H9 (cell line): ENCODE data around the gene ALDH1B1. TPM values are rescaled to one million over a fixed set of nuclear protein-coding genes. Genes with fewer than 3 reads are reported as not detected.

Experiments used
- DNase-seq: peaks from one replicate; pipeline ENCODE4 v3.0.0-alpha.2; 2017
- H2AFZ ChIP-seq: one replicate; pipeline ENCODE4 v1.6.1; 2013; ENCODE audit warnings: mild to moderate bottlenecking, low read length, control low read depth, moderate library complexity
- H2AK5ac ChIP-seq: 2 replicates; pipeline ENCODE4 v1.6.1; 2013; ENCODE audit warnings: low read length, control low read depth, mixed read lengths; ENCODE audit not compliant: insufficient read length
- H2BK120ac ChIP-seq: one replicate; pipeline ENCODE4 v1.6.1; 2013; ENCODE audit warnings: low read depth, mild to moderate bottlenecking, low read length, control low read depth, inconsistent platforms; ENCODE audit not compliant: poor library complexity, severe bottlenecking
- H2BK12ac ChIP-seq: 2 replicates; pipeline ENCODE4 v1.6.1; 2013; ENCODE audit warnings: low read length, control low read depth, mixed read lengths, low read depth; ENCODE audit not compliant: insufficient read length
- H2BK15ac ChIP-seq: 2 replicates; pipeline ENCODE4 v1.6.1; 2013; ENCODE audit warnings: low read depth, low read length, control low read depth
- H2BK20ac ChIP-seq: one replicate; pipeline ENCODE4 v1.6.1; 2013; ENCODE audit warnings: low read depth, mild to moderate bottlenecking, low read length, control low read depth, inconsistent platforms; ENCODE audit not compliant: poor library complexity, severe bottlenecking
- H2BK5ac ChIP-seq: 2 replicates; pipeline ENCODE4 v1.6.1; 2013; ENCODE audit warnings: low read length, control low read depth, mixed read lengths; ENCODE audit not compliant: insufficient read length
- H3K14ac ChIP-seq: 2 replicates; pipeline ENCODE4 v1.6.1; 2013; ENCODE audit warnings: low read length, control low read depth; ENCODE audit not compliant: insufficient read depth
- H3K18ac ChIP-seq: 2 replicates; pipeline ENCODE4 v1.6.1; 2013; ENCODE audit warnings: low read depth, mild to moderate bottlenecking, mixed read lengths, low read length, control low read depth; ENCODE audit not compliant: insufficient read length
- H3K23ac ChIP-seq: 2 replicates; pipeline ENCODE4 v1.6.1; 2013; ENCODE audit warnings: low read length, control low read depth, mixed read lengths, low read depth; ENCODE audit not compliant: insufficient read length
- H3K23me2 ChIP-seq: 2 replicates; pipeline ENCODE4 v1.6.1; 2013; ENCODE audit warnings: low read depth, mild to moderate bottlenecking, mixed read lengths, low read length, control low read depth; ENCODE audit not compliant: insufficient read length, poor library complexity, severe bottlenecking
- H3K27ac ChIP-seq: 2 replicates; pipeline ENCODE4 v1.5.1; 2013; ENCODE audit warnings: low read length, control low read depth, mixed read lengths, low read depth; ENCODE audit not compliant: insufficient read length
- H3K27me3 ChIP-seq: 2 replicates; pipeline ENCODE4 v1.6.1; 2013; ENCODE audit warnings: low read length, control low read depth, inconsistent platforms; ENCODE audit not compliant: insufficient read depth
- H3K4ac ChIP-seq: 2 replicates; pipeline ENCODE4 v1.6.1; 2013; ENCODE audit warnings: low read depth, mild to moderate bottlenecking, control low read depth, inconsistent platforms, low read length, moderate library complexity
- H3K4me1 ChIP-seq: 2 replicates; pipeline ENCODE4 v1.6.1; 2013; ENCODE audit warnings: low read length, control low read depth, inconsistent platforms; ENCODE audit not compliant: insufficient read depth
- H3K4me2 ChIP-seq: 2 replicates; pipeline ENCODE4 v1.6.1; 2013; ENCODE audit warnings: low read length, control low read depth, mixed read lengths; ENCODE audit not compliant: insufficient read length, insufficient read depth
- H3K56ac ChIP-seq: 2 replicates; pipeline ENCODE4 v1.6.1; 2013; ENCODE audit warnings: low read depth, mild to moderate bottlenecking, mixed read lengths, low read length, control low read depth; ENCODE audit not compliant: insufficient read length
- H3K79me1 ChIP-seq: 2 replicates; pipeline ENCODE4 v1.6.1; 2013; ENCODE audit warnings: low read depth, mild to moderate bottlenecking, moderate library complexity, low read length, control low read depth, inconsistent platforms; ENCODE audit not compliant: insufficient read depth, poor library complexity, severe bottlenecking
- H3K79me2 ChIP-seq: 2 replicates; pipeline ENCODE4 v1.6.1; 2013; ENCODE audit warnings: low read length, control low read depth, inconsistent platforms; ENCODE audit not compliant: insufficient read depth
- H3K9ac ChIP-seq: 2 replicates; pipeline ENCODE4 v1.6.1; 2013; ENCODE audit warnings: low read length, control low read depth, mixed read lengths; ENCODE audit not compliant: insufficient read length; ENCODE audit errors: extremely low read depth
- H3K9me3 ChIP-seq: one replicate; pipeline ENCODE4 v1.6.1; 2013; ENCODE audit warnings: low read depth, low read length, inconsistent platforms; ENCODE audit not compliant: control insufficient read depth
- H3T11ph ChIP-seq: one replicate; pipeline ENCODE4 v1.6.1; 2013; ENCODE audit warnings: mild to moderate bottlenecking, low read length, control low read depth, inconsistent platforms
- H4K20me1 ChIP-seq: one replicate; pipeline ENCODE4 v1.6.1; 2013; ENCODE audit not compliant: control insufficient read depth, insufficient read length, insufficient read depth
- H4K5ac ChIP-seq: 2 replicates; pipeline ENCODE4 v1.6.1; 2013; ENCODE audit warnings: low read depth, mild to moderate bottlenecking, mixed read lengths, low read length, control low read depth; ENCODE audit not compliant: insufficient read length
- H4K8ac ChIP-seq: replicated peaks from 2 replicates; pipeline ENCODE4 v1.6.1; 2013; ENCODE audit warnings: low read length, control low read depth, mixed read lengths, low read depth; ENCODE audit not compliant: insufficient read length
- H4K91ac ChIP-seq: 2 replicates; pipeline ENCODE4 v1.6.1; 2013; ENCODE audit warnings: low read depth, mild to moderate bottlenecking, moderate library complexity, mixed read lengths, low read length, control low read depth; ENCODE audit not compliant: insufficient read length
- H3K27ac Mint-ChIP-seq, 3 experiments: 2 replicates in 2 of 3; 3 replicates in 1 of 3; pipeline ENCODE4 v1.8.0; 2020 to 2021; ENCODE audit warnings: mixed read lengths in 3 of 3, mild to moderate bottlenecking in 1 of 3, moderate library complexity in 1 of 3
- H3K27me3 Mint-ChIP-seq: 2 replicates; pipeline ENCODE4 v1.8.0; 2021; ENCODE audit warnings: low read depth, mild to moderate bottlenecking, moderate library complexity, mixed read lengths
- H3K36me3 Mint-ChIP-seq, 3 experiments: 2 replicates in 2 of 3; 3 replicates in 1 of 3; pipeline ENCODE4 v1.8.0; 2020 to 2021; ENCODE audit warnings: low read depth in 3 of 3, mixed read lengths in 3 of 3; ENCODE audit not compliant: insufficient read depth in 1 of 3
- H3K4me1 Mint-ChIP-seq, 2 experiments: 2 replicates each; pipeline ENCODE4 v1.8.0; 2020; ENCODE audit warnings: mixed read lengths in 2 of 2
- H3K4me3 Mint-ChIP-seq, 2 experiments: 2 replicates in 1 of 2; 3 replicates in 1 of 2; pipeline ENCODE4 v1.8.0; 2020 to 2021; ENCODE audit warnings: mild to moderate bottlenecking in 2 of 2, mixed read lengths in 2 of 2, moderate library complexity in 1 of 2
- H3K9me3 Mint-ChIP-seq, 2 experiments: 2 replicates in 1 of 2; 3 replicates in 1 of 2; pipeline ENCODE4 v1.8.0; 2020; ENCODE audit warnings: mild to moderate bottlenecking in 2 of 2, mixed read lengths in 2 of 2, moderate library complexity in 1 of 2
- CTCF ChIP-seq: fragments of 200-600 bp; sonication (generic); conservative IDR thresholded peaks from 3 replicates; pipeline ENCODE4 v1.8.0; 2021; ENCODE audit warnings: antibody characterized with exemption, mild to moderate bottlenecking
- WGBS: extraction: QIAGEN DNeasy Blood & Tissue Kit; methylation state at CpG from one replicate; pipeline ENCODE4 v1.1.7; 2013; ENCODE audit warnings: missing lambda C conversion rate, low lambda C conversion rate, mixed read lengths; ENCODE audit not compliant: insufficient read length; ENCODE audit errors: extremely low coverage; 5-methylcytosine and 5-hydroxymethylcytosine counted together
- total RNA-seq: library from RNA; stranded (reverse); gene quantifications from 2 replicates; pipeline ENCODE4 v1.2.1, GENCODE V29; 2021

The ALDH1B1 gene
- total RNA-seq, 1 experiment from 2014 or later: 49.6 TPM

DNA sequence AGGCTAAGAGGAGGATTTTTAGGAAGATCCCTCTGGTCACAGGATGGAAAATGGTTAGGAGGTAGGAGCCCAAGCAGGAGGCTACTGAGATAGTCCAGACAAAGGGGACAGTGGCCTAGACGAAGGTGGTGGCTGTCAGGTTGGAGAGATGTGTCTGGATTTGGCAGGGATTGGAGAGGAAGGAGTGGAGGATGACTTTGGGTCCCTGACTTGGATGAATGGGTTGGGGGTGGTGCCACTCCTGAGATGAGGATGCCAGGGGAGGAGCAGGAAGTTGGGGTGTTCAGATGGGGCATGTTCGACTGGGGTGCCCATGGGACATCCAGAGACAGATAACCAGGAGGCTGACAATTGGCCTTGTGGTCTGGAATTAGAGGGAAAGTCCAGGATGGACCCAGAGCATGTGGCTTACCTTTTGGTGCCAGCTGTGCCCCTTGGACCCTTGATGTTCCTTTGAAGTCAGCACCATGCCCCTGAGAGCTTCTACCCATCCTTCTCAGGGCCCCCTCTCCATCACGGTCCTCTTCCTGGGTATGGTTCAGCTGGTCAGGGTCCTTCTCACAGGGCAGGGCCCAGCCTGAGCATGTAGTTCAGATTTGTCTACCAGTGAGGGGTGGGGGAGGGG lies 46.9 kb downstream of the ALDH1B1 start:
- Histone ChIP-seq H4K8ac (no peak overlapping the region), H3K4me1 (no peaks in the 10 kb centered on the region), H4K5ac (no peak overlapping the region), H3T11ph (no peak overlapping the region), H2AFZ (no peak overlapping the region), H4K91ac (no peak overlapping the region), H3K14ac (no peak overlapping the region), H3K23ac (no peak overlapping the region), H2BK5ac (no peak overlapping the region), H2BK120ac (no peak overlapping the region), H3K27me3 (no peaks in the 10 kb centered on the region), H3K18ac (no peak overlapping the region), H3K9me3 (no peaks in the 10 kb centered on the region), H3K56ac (no peak overlapping the region), H3K79me1 (no peaks in the 10 kb centered on the region), H3K79me2 (no peaks in the 10 kb centered on the region), H3K27ac (no peak overlapping the region), H3K4me2 (no peak overlapping the region), H3K9ac (no peak overlapping the region), H4K20me1 (no peaks in the 10 kb centered on the region), H2BK20ac (no peak overlapping the region), H3K23me2 (no peaks in the 10 kb centered on the region), H2BK12ac (no peak overlapping the region), H2AK5ac (no peak overlapping the region), H3K4ac (no peak overlapping the region), H2BK15ac (no peak overlapping the region)
- Mint-ChIP-seq H3K4me1 (peaks cover 7 to 11% of the 10 kb centered on the region in 2 experiments), H3K27ac (no peak overlapping the region; a peak in 1 of 7 replicates), H3K36me3 (no peaks in the 10 kb centered on the region), H3K27me3 (peaks cover 4% of the 10 kb centered on the region), H3K4me3 (no peak overlapping the region), H3K9me3 (no peaks in the 10 kb centered on the region; a peak in 1 of 5 replicates)
- no peak for TF ChIP-seq CTCF
- no CpG with 5 or more reads among the region's 3 CpGs for WGBS
- no peak for DNase-seq
